ENCODE results near the gene WDFY4.

The WDFY4 gene

GRCh38 chr10:48807791-48808470 lies 123.3 kb downstream of the WDFY4 start:
- in situ Hi-C loops (cut with HindIII; ENCODE audit: low sequenced_read_pairs), result no loop called here

GRCh38 chr10:48809261-48809660 lies 124.6 kb downstream of the WDFY4 start:
- in situ Hi-C loops (cut with HindIII; ENCODE audit: low sequenced_read_pairs), result no loop called here

GRCh38 chr10:48811461-48811860 lies 126.8 kb downstream of the WDFY4 start:
- in situ Hi-C loops (cut with HindIII; ENCODE audit: low sequenced_read_pairs), result no loop called here

GRCh38 chr10:48811917-48812316 lies 127.2 kb downstream of the WDFY4 start:
- in situ Hi-C loops (cut with HindIII; ENCODE audit: low sequenced_read_pairs), result no loop called here

- in situ Hi-C loops (cut with HindIII; ENCODE audit: low sequenced_read_pairs), result no loop called here
Measured at GRCh38 chr10:48813291-48813690, 128.6 kb downstream of the WDFY4 start.

GRCh38 chr10:48813825-48814224 lies 129.2 kb downstream of the WDFY4 start:
- in situ Hi-C loops (cut with HindIII; ENCODE audit: low sequenced_read_pairs), result no loop called here

GRCh38 chr10:48814933-48815332 lies 130.3 kb downstream of the WDFY4 start:
- in situ Hi-C loops (cut with HindIII; ENCODE audit: low sequenced_read_pairs), result no loop called here

- in situ Hi-C loops (cut with HindIII; ENCODE audit: low sequenced_read_pairs), result no loop called here
Measured at GRCh38 chr10:48817141-48817540, 132.5 kb downstream of the WDFY4 start.

- in situ Hi-C loops (cut with HindIII; ENCODE audit: low sequenced_read_pairs), result no loop called here
Measured at GRCh38 chr10:48818081-48818480, 133.4 kb downstream of the WDFY4 start.

GRCh38 chr10:48818861-48819520 lies 134.3 kb downstream of the WDFY4 start:
- in situ Hi-C loops (cut with HindIII; ENCODE audit: low sequenced_read_pairs), result no loop called here

GRCh38 chr10:48819783-48820182 lies 135.1 kb downstream of the WDFY4 start:
- in situ Hi-C loops (cut with HindIII; ENCODE audit: low sequenced_read_pairs), result no loop called here

GRCh38 chr10:48820231-48820630 lies 135.6 kb downstream of the WDFY4 start:
- in situ Hi-C loops (cut with HindIII; ENCODE audit: low sequenced_read_pairs), result no loop called here

- in situ Hi-C loops (cut with HindIII; ENCODE audit: low sequenced_read_pairs), result no loop called here
Measured at GRCh38 chr10:48820699-48821098, 136.0 kb downstream of the WDFY4 start.

- in situ Hi-C loops (cut with HindIII; ENCODE audit: low sequenced_read_pairs), result no loop called here
Measured at GRCh38 chr10:48821111-48821510, 136.4 kb downstream of the WDFY4 start.

- in situ Hi-C loops (cut with HindIII; ENCODE audit: low sequenced_read_pairs), result no loop called here
Measured at GRCh38 chr10:48821692-48822091, 137.0 kb downstream of the WDFY4 start.

GRCh38 chr10:48833674-48834073 lies 149.0 kb downstream of the WDFY4 start:
- in situ Hi-C loops (cut with HindIII; ENCODE audit: low sequenced_read_pairs), result no loop called here

GRCh38 chr10:48834189-48834965 lies 149.7 kb downstream of the WDFY4 start:
- in situ Hi-C loops (cut with HindIII; ENCODE audit: low sequenced_read_pairs), result no loop called here

GRCh38 chr10:48835781-48836180 lies 151.1 kb downstream of the WDFY4 start:
- in situ Hi-C loops (cut with HindIII; ENCODE audit: low sequenced_read_pairs), result no loop called here

GRCh38 chr10:48836605-48837004 lies 151.9 kb downstream of the WDFY4 start:
- in situ Hi-C loops (cut with HindIII; ENCODE audit: low sequenced_read_pairs), result no loop called here

GRCh38 chr10:48838834-48839233 lies 154.2 kb downstream of the WDFY4 start:
- in situ Hi-C loops (cut with HindIII; ENCODE audit: low sequenced_read_pairs), result no loop called here

GRCh38 chr10:48839809-48840679 lies 155.4 kb downstream of the WDFY4 start:
- in situ Hi-C loops (cut with HindIII; ENCODE audit: low sequenced_read_pairs), result no loop called here
